HepG2 (cell line): ENCODE data around the gene OTOP3. TPM values are rescaled to one million over a fixed set of nuclear protein-coding genes. Genes with fewer than 3 reads are reported as not detected.

Experiments used
- CENPX ChIP-seq: sonication (generic); formaldehyde crosslinking; IDR thresholded peaks from 2 replicates; pipeline ENCODE4 v1.9.0; 2021; ENCODE audit warnings: mild to moderate bottlenecking, missing genetic modification reagents, moderate library complexity
- GABPB1 ChIP-seq: IDR thresholded peaks from 2 replicates; pipeline ENCODE4 v1.6.1; 2016; ENCODE audit warnings: mild to moderate bottlenecking, missing genetic modification reagents, moderate library complexity, missing compliant biosample characterization
- PATZ1 ChIP-seq: sonication (generic); formaldehyde crosslinking; IDR thresholded peaks from 2 replicates; pipeline ENCODE4 v1.4.0; 2020; ENCODE audit warnings: missing genetic modification reagents
- PITX1 ChIP-seq: sonication (generic); formaldehyde crosslinking; IDR thresholded peaks from 2 replicates; pipeline ENCODE4 v1.5.1; 2020; ENCODE audit warnings: mild to moderate bottlenecking, missing genetic modification reagents
- PRDM4 ChIP-seq: sonication (generic); formaldehyde crosslinking; IDR thresholded peaks from 2 replicates; pipeline ENCODE4 v1.9.0; 2021; ENCODE audit warnings: missing genetic modification reagents, borderline replicate concordance
- PTBP1 ChIP-seq: fragments of 200-400 bp; formaldehyde crosslinking; IDR thresholded peaks from 2 replicates; pipeline ENCODE4 v1.6.1; 2018; ENCODE audit warnings: low read length, low read depth; ENCODE audit not compliant: poor library complexity, severe bottlenecking
- RARA ChIP-seq: IDR thresholded peaks from 2 replicates; pipeline ENCODE4 v1.6.1; 2016; ENCODE audit warnings: missing genetic modification reagents, missing compliant biosample characterization
- RFX3 ChIP-seq: IDR thresholded peaks from 2 replicates; pipeline ENCODE4 v1.6.1; 2016; ENCODE audit warnings: missing biosample characterization, missing genetic modification reagents
- SKI ChIP-seq: fragments of 450-650 bp; IDR thresholded peaks from one replicate; pipeline ENCODE4 v1.6.1; 2018; ENCODE audit warnings: mild to moderate bottlenecking; ENCODE audit not compliant: partially characterized antibody
- SMAD3 ChIP-seq: sonication (generic); formaldehyde crosslinking; IDR thresholded peaks from 2 replicates; pipeline ENCODE4 v1.4.0; 2020; ENCODE audit warnings: missing genetic modification reagents
- SOX13 ChIP-seq, 3 experiments: fragments of 450-650 bp in 1 of 3; sonication (generic) in 1 of 3; formaldehyde crosslinking in 1 of 3; IDR thresholded peaks in 2 of 3; conservative IDR thresholded peaks in 1 of 3; 2 replicates each; pipeline versions ENCODE4 v1.5.0 to v1.6.1; 2016 to 2020; ENCODE audit warnings: antibody characterized with exemption in 1 of 3, mild to moderate bottlenecking in 1 of 3, missing compliant biosample characterization in 1 of 3, missing genetic modification reagents in 1 of 3, moderate library complexity in 1 of 3
- SOX5 ChIP-seq: IDR thresholded peaks from 2 replicates; pipeline ENCODE4 v1.6.1; 2016; ENCODE audit warnings: borderline replicate concordance
- SP1 ChIP-seq, 2 experiments: fragments of 450-650 bp in 1 of 2; sonication (generic) in 1 of 2; formaldehyde crosslinking in 1 of 2; IDR thresholded peaks; 2 replicates each; pipeline versions ENCODE4 v1.4.0 to v1.6.1; 2016 to 2020; ENCODE audit warnings: missing genetic modification reagents in 1 of 2
- SPEN ChIP-seq: sonication (generic); formaldehyde crosslinking; IDR thresholded peaks from 2 replicates; pipeline ENCODE4 v1.5.1; 2020; ENCODE audit warnings: low read depth, mild to moderate bottlenecking, missing genetic modification reagents
- TGIF2 ChIP-seq: IDR thresholded peaks from 2 replicates; pipeline ENCODE4 v1.6.1; 2016; ENCODE audit warnings: control low read depth, missing compliant biosample characterization
- ZFP36L2 ChIP-seq: sonication (generic); formaldehyde crosslinking; IDR thresholded peaks from 2 replicates; pipeline ENCODE4 v1.4.0; 2020; ENCODE audit warnings: missing genetic modification reagents
- ZNF232 ChIP-seq: sonication (generic); formaldehyde crosslinking; IDR thresholded peaks from 2 replicates; pipeline ENCODE4 v1.4.0; 2020; ENCODE audit warnings: missing genetic modification reagents, borderline replicate concordance
- ZNF274 ChIP-seq: sonication (generic); formaldehyde crosslinking; IDR thresholded peaks from 2 replicates; pipeline ENCODE4 v1.5.1; 2020; ENCODE audit warnings: mild to moderate bottlenecking, missing genetic modification reagents
- ZNF282 ChIP-seq: fragments of 450-650 bp; IDR thresholded peaks from 2 replicates; pipeline ENCODE4 v1.6.1; 2018; ENCODE audit not compliant: partially characterized antibody
- ZNF296 ChIP-seq: sonication (generic); formaldehyde crosslinking; conservative IDR thresholded peaks from 2 replicates; pipeline ENCODE4 v1.5.0; 2020; ENCODE audit warnings: mild to moderate bottlenecking, missing genetic modification reagents
- ZNF333 ChIP-seq: sonication (generic); formaldehyde crosslinking; IDR thresholded peaks from 2 replicates; pipeline ENCODE4 v1.4.0; 2020; ENCODE audit warnings: mild to moderate bottlenecking, missing genetic modification reagents, borderline replicate concordance
- ZNF546 ChIP-seq: sonication (generic); formaldehyde crosslinking; conservative IDR thresholded peaks from 2 replicates; pipeline ENCODE4 v1.8.1; 2023; ENCODE audit warnings: mild to moderate bottlenecking, missing genetic modification reagents
- ZNF567 ChIP-seq: sonication (generic); formaldehyde crosslinking; IDR thresholded peaks from 2 replicates; pipeline ENCODE4 v1.8.1; 2023; ENCODE audit warnings: mild to moderate bottlenecking, missing genetic modification reagents, borderline replicate concordance
- ZNF580 ChIP-seq: IDR thresholded peaks from 2 replicates; pipeline ENCODE4 v1.6.1; 2016; ENCODE audit warnings: low read depth, borderline replicate concordance
- ZNF605 ChIP-seq: sonication (generic); formaldehyde crosslinking; IDR thresholded peaks from 2 replicates; pipeline ENCODE4 v1.8.0; 2022; ENCODE audit warnings: mild to moderate bottlenecking, missing genetic modification reagents
- ZNF615 ChIP-seq: sonication (generic); formaldehyde crosslinking; IDR thresholded peaks from 2 replicates; pipeline ENCODE4 v1.5.0; 2020; ENCODE audit warnings: mild to moderate bottlenecking, missing genetic modification reagents, borderline replicate concordance
- ZNF773 ChIP-seq: sonication (generic); formaldehyde crosslinking; IDR thresholded peaks from 2 replicates; pipeline ENCODE4 v1.4.0; 2020; ENCODE audit warnings: missing genetic modification reagents, borderline replicate concordance
- ZSCAN29 ChIP-seq: sonication (generic); formaldehyde crosslinking; conservative IDR thresholded peaks from 2 replicates; pipeline ENCODE4 v1.4.0; 2020; ENCODE audit warnings: mild to moderate bottlenecking, missing genetic modification reagents
- polyA plus RNA-seq, 8 experiments: library from polyadenylated mRNA; depleted of rRNA in 3 of 8; stranded (reverse) in 7 of 8; unstranded in 1 of 8; fragments of >200 nt; fragmentation: Illumina TruSeq in 4 of 8; extraction: Trizol in 4 of 8; gene quantifications; 2 replicates each; pipeline versions ENCODE4 v1.2.1 to v1.2.3, GENCODE V29; 2011 to 2016; ENCODE audit warnings: low read depth in 4 of 8, missing spikeins in 1 of 8, mixed read lengths in 1 of 8; ENCODE audit not compliant: insufficient read depth in 1 of 8
- total RNA-seq, 5 experiments: library from RNA; depleted of rRNA; stranded (reverse); fragments of >200 nt; fragmentation: Illumina TruSeq; extraction: Trizol; gene quantifications; 2 replicates each; pipeline ENCODE4 v1.2.3, GENCODE V29; 2016; ENCODE audit warnings: low read depth in 1 of 5

OTOP3 gene
- total and polyA plus RNA-seq, 2 of the 13 experiments (the other 11 are each of a cell fraction or from before 2014, with no cell fraction given), result not detected

- TF ChIP-seq SOX13 (IDR thresholded peaks at IDR 0.05) (no peak), SOX13 (CRISPR knock-in tag; conservative IDR thresholded peaks at IDR 0.05 in 1 of 2, IDR thresholded peaks at IDR 0.05 in 1 of 2) (0 out of 4 replicates have a peak, but pooled peaks of 1 of the 2 experiments have one; percentile 2), ZNF333 (CRISPR knock-in tag) (no peak; the same call in 1 of the 2 replicates), CENPX (CRISPR knock-in tag) (no peak), ZNF296 (no peak), SKI (peak; percentile 15), ZNF274 (CRISPR knock-in tag) (peak; percentile 1; the same call in 1 of the 2 replicates), SPEN (CRISPR knock-in tag) (0 out of 2 replicates have a peak, but pooled peaks have one; percentile 9), TGIF2 (CRISPR knock-in tag) (no peak; the same call in 1 of the 2 replicates), SOX5 (CRISPR knock-in tag) (no peak; the same call in 1 of the 2 replicates), SMAD3 (CRISPR knock-in tag) (no peak), ZNF567 (CRISPR knock-in tag) (no peak), PRDM4 (CRISPR knock-in tag) (no peak), ZNF773 (no peak), SP1 (IDR thresholded peaks at IDR 0.05) (no peak), SP1 (CRISPR knock-in tag; IDR thresholded peaks at IDR 0.05) (peak; percentile 82), ZSCAN29 (no peak), RARA (CRISPR knock-in tag) (no peak), ZNF232 (CRISPR knock-in tag) (no peak), PATZ1 (peak; percentile 31; the same call in 1 of the 2 replicates), ZNF605 (CRISPR knock-in tag) (no peak), GABPB1 (CRISPR knock-in tag) (0 out of 2 replicates have a peak, but pooled peaks have one; percentile 40), ZNF580 (CRISPR knock-in tag) (no peak), ZNF546 (CRISPR knock-in tag) (no peak), ZFP36L2 (CRISPR knock-in tag) (no peak), ZNF282 (no peak), PTBP1 (no peak), ZNF615 (CRISPR knock-in tag) (no peak), PITX1 (CRISPR knock-in tag) (no peak), RFX3 (CRISPR knock-in tag) (no peak)
These were observed 51.8 kb downstream of the OTOP3 start, which contains the start of gene CDR2L (continued) for GRCh38 chr17:74987418-74987908.
